Upper lobe of left lung (tissue), 6 donors: Measurements from ENCODE around the gene C2orf49. TPM values are rescaled to one million over a fixed set of nuclear protein-coding genes. Genes with fewer than 3 reads are reported as not detected.

Source experiments
- total RNA-seq, 6 donors: library from RNA; depleted of rRNA in 4 of 6; stranded (reverse); fragments of >200 nt in 4 of 6; gene quantifications; one replicate each; pipeline versions ENCODE4 v1.1.0 to v1.2.1, GENCODE V29; 2016 to 2021
- donor health status: DM: no; HTN: no; CAD: no; lungs with moderate emphysema.
- donor health status: DM: no; HTN: yes; CAD: no; lungs with severe emphysema.

The C2orf49 gene
- total RNA-seq, 6 donors from 2014 or later, result 12.8 to 38.5 (median 13.5) TPM

Other genes starting within 250 kb of the C2orf49 start
- gene GPR45, start 95.8 kb upstream of the C2orf49 start, total RNA-seq, result not detected
- gene TGFBRAP1, start 7.8 kb upstream of the C2orf49 start, total RNA-seq, result 10 to 100 TPM; 18.6 to 25.7 (median 20.8) TPM
- 10 to 100 TPM in 2 of 6 donors, 1 to 10 TPM in 4; 2.4 to 15.0 (median 7.2) TPM for gene FHL2, start 61.5 kb downstream of the C2orf49 start, total RNA-seq